ENCODE measurements around the gene PJA1.

The PJA1 gene

GRCh38 chrX:69179380-69179911 is 14.2 kb upstream of the PJA1 start:
- H3K27ac ChIP-seq, result no peak overlapping the region
- no peak for DNase-seq
- H3K4me3 ChIP-seq (ENCODE audit: low read depth, low read length), result no peak overlapping the region
- no peaks in the 10 kb centered on the region for H3K27me3 ChIP-seq (replicated peaks)
- in situ Hi-C loops (cut with HindIII; ENCODE audit: low pct_ligation_motif_present, low sequenced_read_pairs), result no loop called here
- TF ChIP-seq, protein P1, sequence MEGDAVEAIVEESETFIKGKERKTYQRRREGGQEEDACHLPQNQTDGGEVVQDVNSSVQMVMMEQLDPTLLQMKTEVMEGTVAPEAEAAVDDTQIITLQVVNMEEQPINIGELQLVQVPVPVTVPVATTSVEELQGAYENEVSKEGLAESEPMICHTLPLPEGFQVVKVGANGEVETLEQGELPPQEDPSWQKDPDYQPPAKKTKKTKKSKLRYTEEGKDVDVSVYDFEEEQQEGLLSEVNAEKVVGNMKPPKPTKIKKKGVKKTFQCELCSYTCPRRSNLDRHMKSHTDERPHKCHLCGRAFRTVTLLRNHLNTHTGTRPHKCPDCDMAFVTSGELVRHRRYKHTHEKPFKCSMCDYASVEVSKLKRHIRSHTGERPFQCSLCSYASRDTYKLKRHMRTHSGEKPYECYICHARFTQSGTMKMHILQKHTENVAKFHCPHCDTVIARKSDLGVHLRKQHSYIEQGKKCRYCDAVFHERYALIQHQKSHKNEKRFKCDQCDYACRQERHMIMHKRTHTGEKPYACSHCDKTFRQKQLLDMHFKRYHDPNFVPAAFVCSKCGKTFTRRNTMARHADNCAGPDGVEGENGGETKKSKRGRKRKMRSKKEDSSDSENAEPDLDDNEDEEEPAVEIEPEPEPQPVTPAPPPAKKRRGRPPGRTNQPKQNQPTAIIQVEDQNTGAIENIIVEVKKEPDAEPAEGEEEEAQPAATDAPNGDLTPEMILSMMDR (IDR thresholded peaks at IDR 0.05; ENCODE audit: low read depth, low read length, missing control alignments), result no peak
- no peaks in the 10 kb centered on the region for H3K36me3 ChIP-seq (replicated peaks)

DNA sequence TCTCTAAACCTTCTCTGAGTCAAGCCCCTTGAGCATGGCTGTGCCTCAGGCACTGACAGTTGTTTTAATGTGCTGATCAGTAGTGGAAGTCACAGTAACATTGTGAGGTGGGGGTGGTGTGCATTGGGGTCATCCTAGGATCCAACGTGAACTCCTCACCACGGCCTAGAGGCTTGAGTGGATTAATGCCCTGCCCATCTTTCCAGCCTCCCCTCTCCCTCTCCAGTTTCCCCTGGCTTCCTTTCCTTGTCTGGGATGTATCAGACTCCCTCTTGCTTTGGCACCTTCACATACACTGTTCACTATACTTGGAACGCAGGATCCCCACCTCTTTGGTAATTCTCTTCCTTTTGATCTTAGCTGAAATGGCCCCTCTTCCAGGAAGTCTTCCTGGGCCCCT is 13.3 kb upstream of the PJA1 start:
- no peak for DNase-seq
- no peaks in the 10 kb centered on the region for H3K27me3 ChIP-seq (replicated peaks)
- H3K4me3 ChIP-seq (ENCODE audit: low read depth, low read length), result no peak overlapping the region
- TF ChIP-seq, protein P1 (IDR thresholded peaks at IDR 0.05; ENCODE audit: low read depth, low read length, missing control alignments), result no peak
- H3K27ac ChIP-seq, result no peak overlapping the region
- in situ Hi-C loops (cut with HindIII; ENCODE audit: low pct_ligation_motif_present, low sequenced_read_pairs), result no loop called here
- H3K36me3 ChIP-seq (replicated peaks), result no peaks in the 10 kb centered on the region

GRCh38 chrX:69177511-69178162 is 12.4 kb upstream of the PJA1 start:
- no peak for DNase-seq
- no peak overlapping the region for H3K27ac ChIP-seq
- H3K36me3 ChIP-seq (replicated peaks), result no peaks in the 10 kb centered on the region
- no peaks in the 10 kb centered on the region for H3K27me3 ChIP-seq (replicated peaks)
- in situ Hi-C loops (cut with HindIII; ENCODE audit: low pct_ligation_motif_present, low sequenced_read_pairs), result no loop called here
- no peak overlapping the region for H3K4me3 ChIP-seq (ENCODE audit: low read depth, low read length)
- TF ChIP-seq, protein P1 (IDR thresholded peaks at IDR 0.05; ENCODE audit: low read depth, low read length, missing control alignments), result no peak

DNA sequence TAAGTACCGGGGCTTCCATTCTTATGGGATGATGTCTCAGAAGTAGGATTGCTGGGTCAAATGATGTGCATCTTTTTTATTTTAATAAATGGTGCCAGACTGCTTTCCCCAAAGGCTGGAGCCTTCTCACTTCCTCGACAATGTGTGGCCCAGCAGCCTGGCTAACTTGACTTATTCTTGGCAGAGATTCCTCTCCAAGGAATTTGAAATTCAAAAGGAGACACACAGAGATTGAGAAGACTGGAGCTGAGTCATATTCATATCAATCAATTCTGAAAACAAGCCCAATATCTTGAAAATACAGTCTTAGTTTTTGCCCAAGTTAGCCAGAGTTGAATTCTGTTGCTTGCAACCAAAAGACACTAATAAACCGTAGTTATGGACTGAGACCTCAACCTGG is 10.8 kb upstream of the PJA1 start:
- H3K27ac ChIP-seq, result no peak overlapping the region
- H3K27me3 ChIP-seq (replicated peaks), result no peaks in the 10 kb centered on the region
- TF ChIP-seq, protein P1 (IDR thresholded peaks at IDR 0.05; ENCODE audit: low read depth, low read length, missing control alignments), result no peak
- no peaks in the 10 kb centered on the region for H3K36me3 ChIP-seq (replicated peaks)
- H3K4me3 ChIP-seq (ENCODE audit: low read depth, low read length), result no peak overlapping the region
- no peak for DNase-seq
- in situ Hi-C loops (cut with HindIII; ENCODE audit: low pct_ligation_motif_present, low sequenced_read_pairs), result no loop called here

GRCh38 chrX:69173906-69174305 is 8.7 kb upstream of the PJA1 start:
- H3K4me3 ChIP-seq (ENCODE audit: low read depth, low read length), result no peak overlapping the region
- in situ Hi-C loops (cut with HindIII; ENCODE audit: low pct_ligation_motif_present, low sequenced_read_pairs), result no loop called here

More at GRCh38 chrX:69173906-69174305, 8.7 kb upstream of the PJA1 start:
- H3K27me3 ChIP-seq (replicated peaks), result no peaks in the 10 kb centered on the region
- H3K27ac ChIP-seq, result no peak overlapping the region
- TF ChIP-seq, protein P1 (IDR thresholded peaks at IDR 0.05; ENCODE audit: low read depth, low read length, missing control alignments), result no peak
- no peaks in the 10 kb centered on the region for H3K36me3 ChIP-seq (replicated peaks)
- DNase-seq, result no peak
